H1 (cell line): ENCODE results near the gene HINT2. TPM values are rescaled to one million over a fixed set of nuclear protein-coding genes. Genes with fewer than 3 reads are reported as not detected.

Source experiments
- CTCF ChIA-PET: fragments of 300-600 bp; sonication (Branson Sonifier 250); formaldehyde crosslinking; loops from one replicate; lab custom pipeline; 2021; ENCODE audit not compliant: partially characterized antibody; lab: Charles Lee
- POLR2A ChIA-PET: fragments of 300-600 bp; sonication (Branson Sonifier 250); formaldehyde crosslinking; loops from one replicate; lab custom pipeline; 2021; ENCODE audit warnings: inconsistent platforms; ENCODE audit not compliant: partially characterized antibody; lab: Charles Lee
- DNase-seq, 2 experiments: peaks; one replicate each; pipeline versions ENCODE4 v3.0.0 to v3.0.0-alpha.2; 2010 to 2022; ENCODE audit warnings: low spot score in 2 of 2, low read depth in 1 of 2, mixed read lengths in 1 of 2
- FAIRE-seq: peaks from 2 replicates; lab custom pipeline; 2011; peaks lifted over from hg19 to GRCh38; lab: Jason Lieb, UNC
- H2AFZ ChIP-seq: 2 replicates; pipeline ENCODE4 v1.8.1; 2012; ENCODE audit warnings: low read length, inconsistent platforms
- H2AK5ac ChIP-seq: 2 replicates; pipeline ENCODE4 v1.6.1; 2013; ENCODE audit warnings: low read depth, low read length
- H2BK120ac ChIP-seq: replicated peaks from 2 replicates; pipeline ENCODE3; 2013; ENCODE audit warnings: low read depth, low read length, inconsistent platforms
- H2BK12ac ChIP-seq: 2 replicates; pipeline ENCODE4 v1.6.1; 2013; ENCODE audit warnings: low read depth, low read length
- H2BK15ac ChIP-seq: 2 replicates; pipeline ENCODE4 v1.6.1; 2013; ENCODE audit warnings: low read length
- H2BK20ac ChIP-seq: 2 replicates; pipeline ENCODE4 v1.6.1; 2013; ENCODE audit warnings: low read length
- H2BK5ac ChIP-seq: 2 replicates; pipeline ENCODE4 v1.6.1; 2013; ENCODE audit warnings: low read depth, low read length
- H3K14ac ChIP-seq: 2 replicates; pipeline ENCODE4 v1.6.1; 2013; ENCODE audit warnings: inconsistent platforms; ENCODE audit not compliant: insufficient read length
- H3K18ac ChIP-seq: 2 replicates; pipeline ENCODE4 v1.6.1; 2013; ENCODE audit warnings: low read length; ENCODE audit errors: extremely low read depth
- H3K23ac ChIP-seq: 2 replicates; pipeline ENCODE4 v1.6.1; 2013; ENCODE audit warnings: inconsistent platforms; ENCODE audit not compliant: insufficient read length
- H3K23me2 ChIP-seq: 2 replicates; pipeline ENCODE4 v1.6.1; 2013; ENCODE audit warnings: low read depth, low read length
- H3K27ac ChIP-seq: 2 replicates; pipeline ENCODE4 v1.6.1; 2011; ENCODE audit warnings: low read depth, low read length, inconsistent platforms
- H3K27me3 ChIP-seq, 4 experiments: replicated peaks in 1 of 4; 1 replicate in 1 of 4; 2 replicates in 3 of 4; pipeline versions ENCODE4 v1.6.1 to v1.8.1; 2011 to 2013; ENCODE audit warnings: low read length in 3 of 4, mild to moderate bottlenecking in 3 of 4, inconsistent platforms in 2 of 4, mixed read lengths in 2 of 4, moderate library complexity in 1 of 4; ENCODE audit not compliant: control insufficient read depth in 3 of 4, insufficient read depth in 3 of 4; ENCODE audit errors: extremely low read depth in 1 of 4
- H3K36me3 ChIP-seq, 4 experiments: 2 replicates each; pipeline versions ENCODE4 v1.6.1 to v1.8.1; 2011 to 2013; ENCODE audit warnings: mild to moderate bottlenecking in 4 of 4, low read length in 3 of 4, moderate library complexity in 2 of 4, control low read depth in 1 of 4, inconsistent platforms in 1 of 4; ENCODE audit not compliant: insufficient read depth in 4 of 4, control insufficient read depth in 2 of 4
- H3K4ac ChIP-seq: replicated peaks from 2 replicates; pipeline ENCODE3; 2013; ENCODE audit warnings: low read length, low read depth, mixed read lengths, inconsistent platforms; ENCODE audit not compliant: insufficient read length
- H3K4me1 ChIP-seq, 4 experiments: replicated peaks in 1 of 4; 1 replicate in 1 of 4; 2 replicates in 3 of 4; pipeline versions ENCODE4 v1.6.1 to v1.8.1; 2011 to 2013; ENCODE audit warnings: low read length in 3 of 4, inconsistent platforms in 2 of 4, mixed read lengths in 1 of 4; ENCODE audit not compliant: insufficient read depth in 4 of 4, control insufficient read depth in 3 of 4
- H3K4me2 ChIP-seq, 2 experiments: 2 replicates each; pipeline versions ENCODE4 v1.6.1 to v1.8.1; 2011 to 2013; ENCODE audit warnings: low read depth in 2 of 2, low read length in 2 of 2, control low read depth in 1 of 2, inconsistent platforms in 1 of 2, mild to moderate bottlenecking in 1 of 2; ENCODE audit not compliant: insufficient read depth in 1 of 2
- H3K4me3 ChIP-seq, 4 experiments: fragments of 200-600, 300-600 bp in 1 of 4; sonication (generic), shearing (Covaris generic), sonication (Bioruptor Twin) in 1 of 4; 2 replicates each; pipeline versions ENCODE4 v1.5.1 to v1.8.1; 2011 to 2016; ENCODE audit warnings: low read length in 4 of 4, low read depth in 3 of 4, control low read depth in 2 of 4, inconsistent platforms in 2 of 4, mild to moderate bottlenecking in 2 of 4, mixed read lengths in 1 of 4, moderate library complexity in 1 of 4; ENCODE audit not compliant: insufficient read depth in 2 of 4; ENCODE audit errors: extremely low read depth in 1 of 4
- H3K56ac ChIP-seq: replicated peaks from 2 replicates; pipeline ENCODE3; 2013; ENCODE audit warnings: low read depth, mild to moderate bottlenecking, mixed read lengths, low read length, inconsistent platforms; ENCODE audit not compliant: insufficient read length
- H3K79me1 ChIP-seq: 2 replicates; pipeline ENCODE4 v1.6.1; 2013; ENCODE audit warnings: low read depth, low read length, control low read depth
- H3K79me2 ChIP-seq, 2 experiments: 2 replicates each; pipeline versions ENCODE4 v1.6.1 to v1.8.1; 2012 to 2013; ENCODE audit warnings: low read length in 2 of 2, mild to moderate bottlenecking in 2 of 2, inconsistent platforms in 1 of 2; ENCODE audit not compliant: insufficient read depth in 2 of 2, control insufficient read depth in 1 of 2
- H3K9ac ChIP-seq, 4 experiments: replicated peaks in 1 of 4; 1 replicate in 1 of 4; 2 replicates in 3 of 4; pipeline versions ENCODE4 v1.6.1 to v1.8.1; 2011 to 2013; ENCODE audit warnings: low read depth in 3 of 4, low read length in 3 of 4, control low read depth in 2 of 4, mild to moderate bottlenecking in 2 of 4, moderate library complexity in 2 of 4, inconsistent platforms in 1 of 4; ENCODE audit errors: extremely low read depth in 1 of 4
- H3K9me3 ChIP-seq, 2 experiments: 2 replicates each; pipeline versions ENCODE4 v1.6.1 to v1.8.1; 2012 to 2013; ENCODE audit warnings: mild to moderate bottlenecking in 2 of 2, moderate library complexity in 2 of 2, control low read depth in 1 of 2, inconsistent platforms in 1 of 2, low read depth in 1 of 2, low read length in 1 of 2, mixed read lengths in 1 of 2; ENCODE audit not compliant: insufficient read depth in 2 of 2
- H4K20me1 ChIP-seq, 2 experiments: replicated peaks in 1 of 2; 2 replicates each; pipeline versions ENCODE3 to v1.8.1; 2011 to 2013; ENCODE audit warnings: inconsistent platforms in 2 of 2, low read length in 2 of 2, mild to moderate bottlenecking in 1 of 2; ENCODE audit not compliant: insufficient read depth in 2 of 2, control insufficient read depth in 1 of 2
- H4K5ac ChIP-seq: 2 replicates; pipeline ENCODE4 v1.6.1; 2013; ENCODE audit warnings: low read length, low read depth, mixed read lengths, inconsistent platforms; ENCODE audit not compliant: insufficient read length
- H4K8ac ChIP-seq: 2 replicates; pipeline ENCODE4 v1.8.0; 2013; ENCODE audit warnings: mild to moderate bottlenecking, moderate library complexity, low read length, inconsistent platforms; ENCODE audit not compliant: insufficient read depth; ENCODE audit errors: extremely low read depth
- H4K91ac ChIP-seq: replicated peaks from 2 replicates; pipeline ENCODE3; 2013; ENCODE audit warnings: low read length, mixed read lengths, inconsistent platforms; ENCODE audit not compliant: insufficient read length
- ATF2 ChIP-seq: IDR thresholded peaks from 2 replicates; pipeline ENCODE4 v1.6.1; 2012; ENCODE audit warnings: low read length, inconsistent platforms
- BRCA1 ChIP-seq: IDR thresholded peaks from 2 replicates; pipeline ENCODE4 v1.6.1; 2012; ENCODE audit warnings: low read depth, low read length, improper control_type of control experiment
- CBX8 ChIP-seq: fragments of 300-800, 300-1000 bp; sonication (generic); IDR thresholded peaks from 2 replicates; pipeline ENCODE4 v1.7.1; 2016; ENCODE audit warnings: low read depth, low read length, borderline replicate concordance
- GTF2F1 ChIP-seq: IDR thresholded peaks from 2 replicates; pipeline ENCODE4 v1.6.1; 2012; ENCODE audit warnings: low read depth, low read length, improper control_type of control experiment, borderline replicate concordance
- HDAC2 ChIP-seq, 2 experiments: fragments of 300-600 bp in 1 of 2; sonication (generic) in 1 of 2; IDR thresholded peaks; 2 replicates each; pipeline ENCODE4 v1.6.1; 2011 to 2012; ENCODE audit warnings: low read depth in 2 of 2, low read length in 2 of 2, mild to moderate bottlenecking in 2 of 2, moderate library complexity in 2 of 2, borderline replicate concordance in 1 of 2, inconsistent platforms in 1 of 2
- JUND ChIP-seq: IDR thresholded peaks from 2 replicates; pipeline ENCODE4 v1.6.1; 2011; ENCODE audit warnings: mild to moderate bottlenecking, improper control_type of control experiment, low read length
- KDM4A ChIP-seq: IDR thresholded peaks from one replicate; pipeline ENCODE4 v1.7.1; 2012; ENCODE audit warnings: low read depth, mild to moderate bottlenecking, moderate library complexity, low read length, inconsistent platforms; ENCODE audit not compliant: severe bottlenecking
- NANOG ChIP-seq: IDR thresholded peaks from 2 replicates; pipeline ENCODE4 v1.6.1; 2011; ENCODE audit warnings: low read length, low read depth, mild to moderate bottlenecking, inconsistent platforms; ENCODE audit not compliant: insufficient read depth, poor library complexity, severe bottlenecking
- PHF8 ChIP-seq: fragments of 200-600 bp; sonication (generic); conservative IDR thresholded peaks from 2 replicates; pipeline ENCODE4 v1.7.1; 2012; ENCODE audit warnings: low read depth, mild to moderate bottlenecking, inconsistent platforms, low read length, moderate library complexity
- POU5F1 ChIP-seq: IDR thresholded peaks from 2 replicates; pipeline ENCODE4 v1.6.1; 2011; ENCODE audit warnings: low read depth, mild to moderate bottlenecking, low read length, moderate library complexity
- SRF ChIP-seq: IDR thresholded peaks from 2 replicates; pipeline ENCODE4 v1.6.1; 2011; ENCODE audit warnings: mild to moderate bottlenecking, low read depth, low read length, moderate library complexity
- polyA plus RNA-seq, 7 experiments: library from polyadenylated mRNA; depleted of rRNA in 3 of 7; stranded (reverse) in 5 of 7; unstranded in 2 of 7; fragments of >200 nt in 5 of 7; fragments of 200-250 nt in 2 of 7; gene quantifications; 1 replicate in 5 of 7; 2 replicates in 1 of 7; 4 replicates in 1 of 7; pipeline versions ENCODE4 v1.2.1 to v1.2.3, GENCODE V29; 2011 to 2013; ENCODE audit warnings: missing spikeins in 2 of 7, mixed read lengths in 2 of 7
- total RNA-seq: library from RNA; stranded (reverse); fragmentation: NEBNext Ultra II Directional; extraction: Animal tissue kit (Norgen Biotek cat#: 25700); gene quantifications from 2 replicates; pipeline ENCODE4 v1.2.1, GENCODE V29; 2021
- TF ChIP-seq, protein P1 (sequence below): IDR thresholded peaks from 2 replicates; pipeline ENCODE4 v1.6.1; 2011; ENCODE audit warnings: low read depth, mild to moderate bottlenecking, low read length; ENCODE audit not compliant: insufficient read depth

The HINT2 gene
- total and polyA plus RNA-seq, 2 of the 8 experiments (the other 6 are each of a cell fraction or from before 2014, with no cell fraction given), result 32.1 to 51.2 TPM

GRCh38 chr9:35795695-35796094, 19.1 kb downstream of the HINT2 start:
- CTCF ChIA-PET, result interaction anchor here (1.2 to 2.3 kb wide), 7 partner anchors 10 to 107 kb away, joined by 3 to 12 read pairs (median 5); partner anchors contain the start of gene HINT2

More at GRCh38 chr9:35795695-35796094, 19.1 kb downstream of the HINT2 start:
- H3K18ac ChIP-seq, result no peak overlapping the region
- H3K4me1 ChIP-seq, result peaks cover 0 to 6% (median 4%) of the 10 kb centered on the region in 4 experiments; a peak in 5 of 7 replicates
- FAIRE-seq (no peak), DNase-seq (no peak)
- H2BK120ac ChIP-seq, result no peak overlapping the region
- no peak overlapping the region for H3K14ac ChIP-seq
- TF ChIP-seq, protein P1, sequence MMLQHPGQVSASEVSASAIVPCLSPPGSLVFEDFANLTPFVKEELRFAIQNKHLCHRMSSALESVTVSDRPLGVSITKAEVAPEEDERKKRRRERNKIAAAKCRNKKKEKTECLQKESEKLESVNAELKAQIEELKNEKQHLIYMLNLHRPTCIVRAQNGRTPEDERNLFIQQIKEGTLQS, result no peak
- TF ChIP-seq NANOG (no peak), ATF2 (no peak), BRCA1 (no peak), CBX8 (no peak), KDM4A (no peak), HDAC2 (IDR thresholded peaks at IDR 0.05; ENCODE audit: borderline replicate concordance in 1 of 2, low read depth in 2 of 2, low read length in 2 of 2) (no peak), JUND (no peak), SRF (no peak), GTF2F1 (no peak), POU5F1 (no peak), PHF8 (no peak)
- H2BK5ac ChIP-seq, result no peak overlapping the region
- no peaks in the 10 kb centered on the region for H3K79me2 ChIP-seq
- H4K5ac ChIP-seq, result no peak overlapping the region
- peaks cover 0 to 2% of the 10 kb centered on the region in 2 experiments for H4K20me1 ChIP-seq
- H2AK5ac ChIP-seq, result no peak overlapping the region
- no peak overlapping the region for H3K4me3 ChIP-seq
- no peak overlapping the region for H2BK12ac ChIP-seq
- H3K4me2 ChIP-seq, result no peak overlapping the region
- H2BK20ac ChIP-seq, result no peak overlapping the region
- POLR2A ChIA-PET, result no interaction called here
- no peaks in the 10 kb centered on the region for H3K79me1 ChIP-seq
- H3K9me3 ChIP-seq, result no peaks in the 10 kb centered on the region
- no peak overlapping the region for H3K23ac ChIP-seq
- H3K56ac ChIP-seq, result no peak overlapping the region
- peaks cover 0 to 4% (median 0%) of the 10 kb centered on the region in 4 experiments; a peak in 2 of 8 replicates for H3K36me3 ChIP-seq
- peaks cover 5% of the 10 kb centered on the region; the same call in 1 of the 2 replicates for H3K23me2 ChIP-seq
- H3K27ac ChIP-seq, result no peak overlapping the region
- H3K4ac ChIP-seq, result no peak overlapping the region
- H2AFZ ChIP-seq, result no peak overlapping the region
- H2BK15ac ChIP-seq, result no peak overlapping the region
- H4K8ac ChIP-seq, result no peak overlapping the region
- H3K27me3 ChIP-seq, result peaks cover 0 to 7% (median 0%) of the 10 kb centered on the region in 4 experiments; a peak in 4 of 7 replicates
- no peak overlapping the region for H4K91ac ChIP-seq
- no peak overlapping the region for H3K9ac ChIP-seq
